DMS114 treated with DMSO at 0.1 percent for 48 hours (cell line): ENCODE results near the gene IL12RB2.

ENCODE experiments used
- DNase-seq: peaks from one replicate; lab custom pipeline; 2025; ENCODE audit not compliant: unreplicated experiment; lab: John Stamatoyannopoulos, UW

The IL12RB2 gene, protein sequence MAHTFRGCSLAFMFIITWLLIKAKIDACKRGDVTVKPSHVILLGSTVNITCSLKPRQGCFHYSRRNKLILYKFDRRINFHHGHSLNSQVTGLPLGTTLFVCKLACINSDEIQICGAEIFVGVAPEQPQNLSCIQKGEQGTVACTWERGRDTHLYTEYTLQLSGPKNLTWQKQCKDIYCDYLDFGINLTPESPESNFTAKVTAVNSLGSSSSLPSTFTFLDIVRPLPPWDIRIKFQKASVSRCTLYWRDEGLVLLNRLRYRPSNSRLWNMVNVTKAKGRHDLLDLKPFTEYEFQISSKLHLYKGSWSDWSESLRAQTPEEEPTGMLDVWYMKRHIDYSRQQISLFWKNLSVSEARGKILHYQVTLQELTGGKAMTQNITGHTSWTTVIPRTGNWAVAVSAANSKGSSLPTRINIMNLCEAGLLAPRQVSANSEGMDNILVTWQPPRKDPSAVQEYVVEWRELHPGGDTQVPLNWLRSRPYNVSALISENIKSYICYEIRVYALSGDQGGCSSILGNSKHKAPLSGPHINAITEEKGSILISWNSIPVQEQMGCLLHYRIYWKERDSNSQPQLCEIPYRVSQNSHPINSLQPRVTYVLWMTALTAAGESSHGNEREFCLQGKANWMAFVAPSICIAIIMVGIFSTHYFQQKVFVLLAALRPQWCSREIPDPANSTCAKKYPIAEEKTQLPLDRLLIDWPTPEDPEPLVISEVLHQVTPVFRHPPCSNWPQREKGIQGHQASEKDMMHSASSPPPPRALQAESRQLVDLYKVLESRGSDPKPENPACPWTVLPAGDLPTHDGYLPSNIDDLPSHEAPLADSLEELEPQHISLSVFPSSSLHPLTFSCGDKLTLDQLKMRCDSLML

DNA sequence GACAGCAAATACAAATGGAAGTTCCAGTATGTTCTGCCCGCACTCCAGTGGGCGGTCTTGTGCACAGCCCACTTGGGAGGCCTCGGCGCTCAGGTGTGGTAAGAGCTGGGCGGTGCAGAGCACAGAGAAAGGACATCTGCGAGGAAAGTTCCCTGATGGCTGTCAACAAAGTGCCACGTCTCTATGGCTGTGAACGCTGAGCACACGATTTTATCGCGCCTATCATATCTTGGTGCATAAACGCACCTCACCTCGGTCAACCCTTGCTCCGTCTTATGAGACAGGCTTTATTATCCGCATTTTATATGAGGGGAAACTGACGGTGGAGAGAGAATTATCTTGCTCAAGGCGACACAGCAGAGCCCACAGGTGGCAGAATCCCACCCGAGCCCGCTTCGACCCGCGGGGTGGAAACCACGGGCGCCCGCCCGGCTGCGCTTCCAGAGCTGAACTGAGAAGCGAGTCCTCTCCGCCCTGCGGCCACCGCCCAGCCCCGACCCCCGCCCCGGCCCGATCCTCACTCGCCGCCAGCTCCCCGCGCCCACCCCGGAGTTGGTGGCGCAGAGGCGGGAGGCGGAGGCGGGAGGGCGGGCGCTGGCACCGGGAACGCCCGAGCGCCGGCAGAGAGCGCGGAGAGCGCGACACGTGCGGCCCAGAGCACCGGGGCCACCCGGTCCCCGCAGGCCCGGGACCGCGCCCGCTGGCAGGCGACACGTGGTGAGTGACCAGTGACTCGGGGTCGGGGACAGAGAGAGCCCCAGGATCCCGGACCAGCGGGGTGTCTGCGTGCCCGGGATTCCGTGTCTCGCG lies at the start of gene IL12RB2:
Gene IL12RB2 (plus strand): TSS at position 623 of the 810 bp plus-strand sequence. CDS start 12,496 bp downstream, outside the sequence.
- DNase-seq, result no peak

DNA sequence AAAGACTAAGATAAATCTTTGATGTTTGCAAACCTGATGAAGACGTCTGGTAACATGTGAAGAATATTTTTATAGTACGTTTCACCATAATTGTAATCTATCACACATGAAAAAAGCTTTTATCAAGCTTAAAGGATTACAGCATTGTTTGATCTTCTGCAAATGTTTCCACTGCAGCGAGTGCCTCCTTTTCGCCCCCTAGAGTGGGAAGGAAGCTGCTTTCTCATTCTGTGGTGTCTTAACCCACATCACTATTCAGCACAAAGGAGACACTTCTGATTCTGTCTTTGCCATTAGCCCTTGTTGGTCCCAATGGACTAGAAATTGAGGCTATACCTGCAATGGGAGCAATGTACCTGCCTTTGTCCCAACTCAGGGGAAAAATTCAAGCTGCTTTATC lies 46.0 kb upstream of the IL12RB2 start:
- DNase-seq, result no peak

DNA sequence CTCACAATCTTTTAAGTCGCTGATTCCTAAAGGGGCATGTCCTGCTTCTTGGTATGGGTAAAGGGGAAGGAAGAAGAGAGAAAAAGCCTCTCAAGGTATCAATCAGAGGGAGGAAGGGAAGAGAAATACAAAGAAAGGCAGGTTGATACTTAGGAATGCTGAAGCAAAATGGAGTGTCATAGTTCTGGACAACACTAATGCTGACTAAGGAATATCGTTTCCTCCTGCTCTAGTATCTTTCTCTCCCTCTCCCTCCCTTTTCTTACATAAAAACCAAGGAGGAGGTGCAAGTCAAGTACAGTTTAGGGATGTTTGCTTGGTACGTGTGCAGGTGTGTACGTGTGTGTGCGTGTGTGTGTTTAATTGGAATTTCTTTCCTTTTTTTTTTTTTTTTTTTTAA lies 44.9 kb upstream of the IL12RB2 start:
- DNase-seq, result no peak

DNA sequence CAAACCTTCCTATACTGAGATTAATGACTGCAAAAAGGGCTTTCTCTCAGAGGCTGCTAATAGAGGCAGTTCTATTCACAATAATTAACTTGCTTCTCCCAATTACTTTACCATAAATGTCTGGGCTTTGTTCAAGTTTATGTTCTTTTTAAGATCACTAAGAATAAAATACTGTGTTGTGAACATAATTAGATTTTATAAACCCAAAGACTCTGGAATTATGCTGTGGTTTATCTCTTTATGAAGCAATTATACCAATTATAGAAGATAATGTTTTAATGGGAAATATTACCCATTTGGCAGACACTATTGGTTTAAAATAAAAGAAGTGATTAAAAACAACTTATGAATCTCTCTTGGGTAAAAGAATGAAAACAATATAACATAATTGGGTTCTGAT lies 43.5 kb upstream of the IL12RB2 start:
- DNase-seq, result no peak

DNA sequence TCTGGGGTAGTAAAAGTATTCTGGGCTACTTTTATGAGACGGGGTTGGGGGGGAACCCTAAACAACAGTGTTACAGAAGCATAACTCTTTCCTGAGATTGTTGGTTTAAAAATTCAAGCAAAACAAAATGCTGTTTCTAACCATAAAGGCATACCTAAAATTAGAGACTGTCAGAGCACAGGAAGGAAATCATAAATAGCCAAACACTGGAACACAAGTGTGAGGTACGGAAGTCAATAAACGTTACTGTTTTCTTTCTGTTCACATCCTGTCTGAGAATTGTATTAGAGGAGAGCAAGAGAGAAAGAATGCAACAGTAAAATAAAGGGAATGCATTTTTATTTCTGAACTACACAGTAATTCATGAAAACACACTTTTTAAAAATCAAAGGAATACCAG lies 42.8 kb upstream of the IL12RB2 start:
- DNase-seq, result no peak

DNA sequence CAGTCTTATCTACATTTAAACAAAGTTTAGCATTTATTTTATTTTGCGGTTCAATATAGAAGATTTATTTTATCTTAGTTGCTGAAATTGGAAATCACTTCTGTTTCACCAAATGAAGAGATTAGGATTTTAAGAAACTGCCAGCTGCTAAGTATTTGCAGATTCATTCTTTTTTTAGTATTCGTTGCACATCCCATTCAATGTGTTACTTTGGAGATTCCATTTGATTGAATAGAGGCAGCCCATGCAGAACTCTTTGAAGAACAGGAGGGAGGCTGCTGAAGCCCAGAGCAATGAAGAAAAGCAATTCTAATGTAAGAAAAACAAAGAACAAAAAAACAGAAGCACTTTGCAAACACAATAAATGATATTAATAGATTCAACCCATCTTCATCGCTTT lies 38.6 kb upstream of the IL12RB2 start:
- no peak for DNase-seq

DNA sequence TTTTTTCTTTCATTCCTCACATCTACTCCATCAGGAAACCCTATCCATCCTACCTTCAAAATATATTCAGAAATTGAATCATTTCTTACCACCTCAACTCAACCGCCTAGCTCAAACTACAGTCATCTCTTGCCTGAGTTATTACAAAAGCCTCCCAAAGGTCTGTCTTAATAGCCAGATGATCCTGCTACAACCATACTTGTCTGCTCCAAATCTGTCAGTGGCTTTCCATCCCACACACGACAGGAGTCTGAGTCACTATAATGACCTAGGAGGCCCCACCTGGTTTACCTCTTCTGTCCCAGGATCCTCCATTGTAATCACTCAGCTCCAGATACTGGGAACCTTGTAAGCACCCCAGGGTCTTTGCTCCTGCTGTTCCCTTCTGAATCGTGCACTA lies 37.1 kb upstream of the IL12RB2 start:
- no peak for DNase-seq

DNA sequence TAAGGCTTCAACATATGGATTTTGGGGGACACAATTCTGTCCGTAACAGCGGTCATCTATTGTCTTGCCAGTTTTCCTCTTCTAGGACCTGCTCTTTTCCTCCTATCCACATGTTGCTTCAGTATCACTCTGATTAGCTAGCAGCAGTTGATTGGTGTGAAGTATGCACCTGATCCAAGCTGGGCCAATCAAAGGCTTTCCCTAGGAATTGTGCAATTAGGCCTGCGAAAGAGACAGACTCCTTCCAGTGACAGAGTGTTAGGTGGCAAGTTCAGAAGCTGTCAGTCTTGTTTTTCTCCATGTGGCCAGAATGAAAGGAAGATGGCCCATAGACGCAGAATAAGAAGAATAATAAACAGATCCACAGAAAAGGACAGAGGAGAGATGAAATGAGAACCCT lies 34.1 kb upstream of the IL12RB2 start:
- no peak for DNase-seq

DNA sequence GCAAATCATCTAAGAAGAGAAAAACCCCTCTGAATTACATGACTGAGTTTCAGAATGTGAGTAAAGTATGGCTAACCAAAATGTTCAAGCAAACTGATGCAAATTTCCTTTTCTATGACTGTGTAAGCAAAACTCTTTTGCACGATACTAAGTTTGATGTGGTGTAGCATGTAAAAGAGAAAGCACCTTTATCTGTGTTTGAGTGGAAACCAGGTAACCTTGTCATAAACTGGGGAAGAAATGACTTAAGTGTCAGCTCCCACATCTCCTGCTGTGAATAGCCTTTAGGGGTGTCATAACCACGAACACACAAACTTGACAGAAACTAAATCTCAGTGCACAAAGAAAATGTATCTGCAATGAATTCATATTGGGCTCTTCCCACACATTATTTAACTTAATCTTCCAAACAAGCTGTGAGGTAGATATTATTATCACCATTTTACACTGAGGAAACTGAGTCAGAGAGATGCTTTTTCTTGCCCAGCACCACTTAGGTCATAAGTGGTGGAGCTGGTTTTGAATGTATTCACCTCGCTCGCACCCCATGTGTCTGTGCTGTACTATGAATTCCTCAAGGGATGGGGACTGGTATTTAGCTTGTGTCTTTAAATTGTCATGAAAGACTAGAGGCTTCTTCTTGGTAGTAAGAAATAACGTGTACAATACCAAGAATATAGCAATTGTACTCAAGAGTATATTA lies 32.9 kb upstream of the IL12RB2 start:
- DNase-seq, result no peak

DNA sequence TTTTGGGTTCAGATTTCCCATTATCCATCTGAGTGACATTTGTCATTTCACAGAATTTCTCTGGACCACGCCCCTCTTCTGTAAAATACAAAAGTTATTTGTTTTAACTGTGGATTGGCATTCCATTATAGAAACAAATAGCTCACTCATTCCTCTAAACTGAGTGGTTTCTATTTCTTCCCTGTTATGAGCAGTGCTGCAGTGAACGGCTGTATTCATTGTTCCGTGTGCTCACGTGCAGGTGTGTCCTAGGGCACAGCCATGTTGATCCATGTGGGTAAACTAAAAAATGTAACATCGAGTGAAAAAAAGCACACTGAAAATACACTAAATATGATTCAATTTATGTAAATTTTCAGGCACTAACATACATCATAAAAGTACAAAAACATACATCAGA lies 27.0 kb upstream of the IL12RB2 start:
- DNase-seq, result no peak

DNA sequence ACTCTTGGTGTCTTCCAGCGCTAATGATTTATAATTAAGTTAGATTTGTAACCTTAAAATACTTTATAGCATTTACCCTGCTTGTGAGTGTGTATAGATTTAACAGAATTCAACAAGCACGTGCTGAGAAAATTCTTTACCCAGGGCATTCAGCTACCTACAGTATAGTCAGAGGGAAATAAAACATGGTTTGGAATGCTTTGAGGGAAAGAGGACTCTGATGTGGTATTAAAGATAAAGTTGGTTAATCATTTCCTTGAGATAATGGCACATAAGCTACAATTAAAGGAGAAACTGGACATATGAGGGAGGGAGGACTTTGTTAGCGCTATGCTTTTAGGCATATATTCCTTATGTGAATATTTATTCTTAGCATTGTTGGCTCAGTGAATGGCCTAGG lies 26.4 kb upstream of the IL12RB2 start:
- DNase-seq, result no peak

DNA sequence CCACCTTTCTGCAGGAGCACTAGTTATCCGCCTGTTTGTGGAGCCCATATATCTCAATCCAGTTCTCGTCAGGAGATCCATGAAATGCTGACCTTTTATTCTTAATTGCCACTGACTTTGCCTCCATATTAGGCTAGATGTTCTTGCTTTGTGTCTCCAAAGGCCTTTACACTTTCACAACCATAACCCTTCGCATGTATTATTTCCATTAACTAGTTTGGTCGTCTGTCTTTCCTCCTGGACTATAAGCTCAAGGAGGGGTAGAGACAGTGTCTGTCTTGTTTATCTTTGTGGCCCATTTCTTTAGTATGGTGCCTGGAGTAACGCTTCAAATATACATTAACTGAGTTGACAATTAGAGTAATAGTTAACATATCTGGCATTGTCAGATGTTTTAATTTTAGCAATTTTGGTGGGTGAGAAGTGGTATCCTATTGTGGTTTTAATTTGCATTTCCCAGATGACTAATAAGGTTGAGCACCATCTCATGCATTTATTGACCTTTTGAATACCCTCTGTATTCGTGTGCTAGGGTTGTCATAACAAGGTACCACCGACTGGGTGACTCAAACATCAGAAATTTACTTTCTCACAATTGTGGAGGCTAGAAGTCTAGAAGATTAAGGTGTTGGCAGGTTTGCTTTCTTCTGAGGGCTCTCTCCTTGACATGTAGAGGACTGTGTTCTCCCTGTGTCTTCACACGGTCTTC lies 21.7 kb upstream of the IL12RB2 start:
- DNase-seq, result no peak

DNA sequence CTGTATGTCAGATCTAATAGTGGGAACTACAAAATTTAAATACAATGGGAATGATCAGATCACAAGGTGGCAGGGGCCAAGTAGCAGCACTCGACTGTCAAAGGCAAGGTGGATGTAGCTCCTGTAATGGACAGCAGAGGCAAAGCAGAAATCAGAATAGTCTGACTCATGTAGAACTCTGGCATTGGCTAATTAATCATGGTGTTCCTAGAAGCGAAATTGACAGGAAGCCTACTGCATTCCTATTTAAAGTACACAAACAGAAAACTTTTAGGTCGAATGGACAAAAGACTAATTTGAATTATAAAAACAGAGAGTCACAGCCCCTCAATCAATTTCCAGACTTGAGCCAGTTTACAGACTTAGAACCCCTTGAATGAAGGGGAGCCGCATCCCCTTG lies 17.4 kb upstream of the IL12RB2 start:
- DNase-seq, result no peak

DNA sequence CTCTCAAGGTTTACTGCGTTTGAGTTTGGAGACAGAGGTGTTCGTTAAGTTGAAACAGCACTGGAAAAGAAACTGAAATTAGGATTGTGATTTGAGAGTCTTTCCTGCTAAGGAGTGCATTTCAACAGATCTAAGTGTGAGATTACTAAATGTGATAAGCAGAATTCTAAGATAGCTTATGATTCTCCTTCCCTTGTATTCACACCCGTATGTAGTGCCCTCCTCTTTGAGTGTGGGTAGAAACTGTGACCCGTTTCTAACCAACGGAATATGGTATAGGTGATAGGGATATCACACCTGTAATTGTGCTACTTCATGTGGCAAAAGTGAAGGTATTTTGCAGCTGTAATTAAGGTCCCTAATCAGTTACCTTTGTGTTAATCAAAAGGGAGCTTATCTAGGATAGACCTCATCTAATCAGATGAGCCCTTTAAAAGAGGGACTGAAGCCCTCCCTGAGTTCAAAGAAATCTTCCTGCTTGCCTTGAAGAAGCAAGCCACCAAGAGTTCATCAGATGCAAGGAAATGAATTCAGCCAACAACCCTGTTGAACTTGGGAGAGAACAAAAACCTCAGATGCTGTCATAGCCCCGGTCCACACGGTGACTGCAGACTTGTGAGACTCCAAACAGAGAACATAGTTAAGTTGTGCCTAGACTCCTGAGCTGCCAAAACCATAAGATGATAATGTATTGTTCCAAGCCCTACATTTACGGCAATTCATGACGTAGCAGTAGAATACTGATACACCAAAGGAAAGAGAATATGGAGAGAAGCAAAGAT lies 12.6 kb upstream of the IL12RB2 start:
- DNase-seq, result no peak

DNA sequence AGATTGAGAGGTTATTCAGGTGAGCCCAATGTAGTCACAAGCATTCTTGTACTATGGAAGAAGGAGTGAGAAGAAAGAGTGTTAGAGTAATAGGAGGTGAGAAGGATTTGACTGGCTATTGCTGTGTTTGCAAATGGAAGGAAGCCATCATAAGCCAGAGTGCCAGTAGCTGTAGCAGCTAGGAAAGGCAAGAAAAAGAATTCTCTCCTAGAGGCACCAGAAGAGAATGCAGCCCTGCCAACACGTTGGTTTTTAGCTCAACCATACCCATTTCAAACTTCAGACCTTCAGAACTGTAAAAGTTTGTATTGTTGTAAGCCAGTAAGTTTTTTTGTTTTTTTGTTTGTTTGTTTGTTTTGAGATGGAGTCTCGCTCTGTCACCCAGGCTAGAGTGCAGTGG lies 8.9 kb upstream of the IL12RB2 start:
- DNase-seq, result no peak

DNA sequence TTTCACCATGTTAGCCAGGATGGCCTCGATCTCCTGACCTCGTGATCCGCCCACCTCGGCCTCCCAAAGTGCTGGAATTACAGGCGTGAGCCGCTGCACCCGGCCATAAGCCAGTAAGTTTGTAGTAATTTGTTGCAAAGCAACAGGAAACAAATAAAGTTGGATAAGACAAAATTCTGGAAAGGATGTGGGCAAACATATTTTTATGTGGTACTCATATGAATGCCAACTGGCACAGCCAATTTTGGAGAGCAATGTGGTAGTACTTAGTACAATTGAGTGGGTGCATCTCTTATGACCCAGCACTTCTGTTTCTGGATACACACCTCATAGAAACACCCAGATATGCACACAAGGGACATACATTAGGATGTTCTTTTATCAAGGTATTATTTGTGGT lies 8.4 kb upstream of the IL12RB2 start:
- DNase-seq, result no peak

DNA sequence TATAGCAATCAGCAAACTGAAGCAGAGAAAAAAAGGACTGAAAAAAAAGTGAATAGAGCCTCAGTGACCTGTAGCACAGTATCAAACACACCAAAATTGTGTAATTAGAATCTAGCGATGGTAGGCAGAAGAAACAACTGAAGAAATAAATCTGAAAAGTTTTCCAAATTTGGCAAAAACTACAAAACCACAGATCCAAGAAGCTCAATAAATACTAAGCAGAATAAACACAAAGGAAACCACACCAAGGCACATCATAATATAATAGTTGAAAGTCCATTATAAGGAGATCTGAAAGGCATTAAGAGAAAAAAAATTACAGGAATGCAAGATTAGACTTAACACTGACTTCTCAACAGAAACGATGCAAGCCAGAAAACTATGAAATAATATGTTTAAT lies 7.1 kb upstream of the IL12RB2 start:
- DNase-seq, result no peak

DNA sequence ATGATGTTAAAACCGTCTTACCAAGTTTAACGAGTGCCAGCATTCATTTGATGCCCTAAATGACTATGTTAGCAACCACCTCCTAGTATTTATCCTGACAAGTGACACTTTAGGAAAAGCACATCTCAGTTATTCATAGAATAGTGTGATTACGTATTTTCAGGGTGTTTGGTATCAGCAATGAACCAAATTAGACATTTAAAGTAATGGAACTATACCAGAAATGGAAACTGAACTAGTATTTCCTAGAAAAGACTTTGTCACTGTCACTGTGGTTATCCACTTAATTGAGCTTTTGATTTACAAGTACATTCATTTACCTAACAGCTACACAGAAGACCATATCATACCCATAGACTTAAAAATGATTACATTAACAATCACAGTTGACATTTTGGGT lies 3.6 kb upstream of the IL12RB2 start:
- DNase-seq, result no peak

DNA sequence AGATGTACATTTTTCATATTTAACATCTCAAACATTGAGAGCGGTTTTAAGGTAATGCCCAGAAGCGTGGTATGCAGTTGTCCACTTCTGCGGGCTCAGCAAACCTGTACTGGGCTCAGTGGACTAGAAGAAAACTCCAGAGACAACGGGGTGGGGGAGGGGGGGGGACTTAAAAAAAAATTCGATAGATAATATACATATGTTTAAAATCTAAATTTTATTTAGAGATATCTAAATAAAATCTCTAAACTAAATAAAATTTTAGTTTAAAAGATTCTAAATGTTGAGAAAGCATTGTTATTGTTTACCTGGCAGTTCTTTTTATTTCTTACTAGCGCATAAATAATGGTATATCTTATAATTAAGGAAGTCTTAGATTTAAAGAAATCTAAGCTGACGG lies 1.1 kb upstream of the IL12RB2 start:
- no peak for DNase-seq
